Measurements from ENCODE around the gene TSPAN33.

- TF ChIP-seq, protein P1, sequence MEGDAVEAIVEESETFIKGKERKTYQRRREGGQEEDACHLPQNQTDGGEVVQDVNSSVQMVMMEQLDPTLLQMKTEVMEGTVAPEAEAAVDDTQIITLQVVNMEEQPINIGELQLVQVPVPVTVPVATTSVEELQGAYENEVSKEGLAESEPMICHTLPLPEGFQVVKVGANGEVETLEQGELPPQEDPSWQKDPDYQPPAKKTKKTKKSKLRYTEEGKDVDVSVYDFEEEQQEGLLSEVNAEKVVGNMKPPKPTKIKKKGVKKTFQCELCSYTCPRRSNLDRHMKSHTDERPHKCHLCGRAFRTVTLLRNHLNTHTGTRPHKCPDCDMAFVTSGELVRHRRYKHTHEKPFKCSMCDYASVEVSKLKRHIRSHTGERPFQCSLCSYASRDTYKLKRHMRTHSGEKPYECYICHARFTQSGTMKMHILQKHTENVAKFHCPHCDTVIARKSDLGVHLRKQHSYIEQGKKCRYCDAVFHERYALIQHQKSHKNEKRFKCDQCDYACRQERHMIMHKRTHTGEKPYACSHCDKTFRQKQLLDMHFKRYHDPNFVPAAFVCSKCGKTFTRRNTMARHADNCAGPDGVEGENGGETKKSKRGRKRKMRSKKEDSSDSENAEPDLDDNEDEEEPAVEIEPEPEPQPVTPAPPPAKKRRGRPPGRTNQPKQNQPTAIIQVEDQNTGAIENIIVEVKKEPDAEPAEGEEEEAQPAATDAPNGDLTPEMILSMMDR (IDR thresholded peaks at IDR 0.05): no peak
- TF ChIP-seq EP300 (IDR thresholded peaks at IDR 0.05): no peak
Observed at GRCh38 chr7:129205987-129206785, 61.7 kb downstream of the TSPAN33 start.
